MM.1S (cell line): Measurements from ENCODE around the gene DSTN.

Experiments used
- EZH2 ChIP-seq: fragments of 300-600 bp; sonication (generic); optimal IDR thresholded peaks from 2 replicates; pipeline ENCODE3; 2017; ENCODE audit warnings: low read depth, mild to moderate bottlenecking, antibody characterized with exemption, low read length, mixed read lengths
- EZH2phosphoT487 ChIP-seq: fragments of 300-600 bp; sonication (generic); IDR thresholded peaks from 2 replicates; pipeline ENCODE4 v1.6.1; 2018; ENCODE audit warnings: antibody characterized with exemption, low read length
- TF ChIP-seq, protein P1 (sequence below): fragments of 300-600 bp; sonication (generic); IDR thresholded peaks from 2 replicates; pipeline ENCODE4 v1.5.1; 2016; ENCODE audit warnings: antibody characterized with exemption, low read length, mixed read lengths

DNA sequence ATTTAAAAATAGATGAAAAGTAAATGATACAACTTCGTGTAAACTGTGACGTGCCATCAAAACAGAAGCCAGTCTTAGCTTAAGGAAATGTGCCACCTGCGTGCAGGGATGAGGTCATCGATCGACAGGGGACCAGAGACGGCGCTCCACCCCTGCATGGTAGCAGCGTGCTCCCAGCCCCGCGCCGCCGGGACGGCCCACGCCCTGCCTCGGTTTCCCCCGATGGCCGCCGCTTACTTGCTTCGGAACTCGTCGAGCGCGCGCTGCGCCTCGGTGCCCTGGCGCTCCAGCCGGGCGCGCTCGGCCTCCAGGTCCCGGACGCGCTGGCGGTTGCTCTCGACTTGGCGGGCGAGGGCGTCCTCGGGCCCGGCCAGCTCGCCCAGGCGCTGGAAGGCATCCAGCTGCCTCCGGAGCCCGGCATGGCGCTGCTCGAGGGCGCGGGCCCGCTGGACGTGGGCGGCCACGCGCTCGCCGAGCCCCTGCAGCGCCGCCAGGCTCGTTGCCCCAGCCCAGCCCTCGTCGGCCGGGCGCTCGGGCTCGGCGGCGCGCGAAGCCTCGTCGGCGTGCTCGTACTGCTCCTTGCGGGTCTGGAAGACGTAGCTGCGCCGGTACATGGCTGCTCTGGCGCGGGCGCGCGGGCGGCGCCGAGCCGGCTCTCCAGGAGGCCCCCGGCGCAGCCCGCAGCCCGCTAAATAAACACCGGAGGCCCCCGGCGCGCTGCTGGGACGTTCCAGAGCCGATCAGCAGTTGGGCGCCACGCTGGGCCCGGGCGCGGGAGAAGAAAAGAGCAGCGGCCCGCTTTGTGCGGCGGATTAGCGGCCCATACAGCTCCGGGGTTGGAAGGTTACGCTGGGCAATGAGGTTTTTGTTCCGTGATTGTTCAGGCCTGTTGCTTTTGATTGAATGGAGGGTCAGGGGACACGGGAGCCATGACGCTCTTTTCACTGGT, 38.9 kb upstream of the DSTN start, which contains the start of gene BFSP1:
- TF ChIP-seq, protein P1, sequence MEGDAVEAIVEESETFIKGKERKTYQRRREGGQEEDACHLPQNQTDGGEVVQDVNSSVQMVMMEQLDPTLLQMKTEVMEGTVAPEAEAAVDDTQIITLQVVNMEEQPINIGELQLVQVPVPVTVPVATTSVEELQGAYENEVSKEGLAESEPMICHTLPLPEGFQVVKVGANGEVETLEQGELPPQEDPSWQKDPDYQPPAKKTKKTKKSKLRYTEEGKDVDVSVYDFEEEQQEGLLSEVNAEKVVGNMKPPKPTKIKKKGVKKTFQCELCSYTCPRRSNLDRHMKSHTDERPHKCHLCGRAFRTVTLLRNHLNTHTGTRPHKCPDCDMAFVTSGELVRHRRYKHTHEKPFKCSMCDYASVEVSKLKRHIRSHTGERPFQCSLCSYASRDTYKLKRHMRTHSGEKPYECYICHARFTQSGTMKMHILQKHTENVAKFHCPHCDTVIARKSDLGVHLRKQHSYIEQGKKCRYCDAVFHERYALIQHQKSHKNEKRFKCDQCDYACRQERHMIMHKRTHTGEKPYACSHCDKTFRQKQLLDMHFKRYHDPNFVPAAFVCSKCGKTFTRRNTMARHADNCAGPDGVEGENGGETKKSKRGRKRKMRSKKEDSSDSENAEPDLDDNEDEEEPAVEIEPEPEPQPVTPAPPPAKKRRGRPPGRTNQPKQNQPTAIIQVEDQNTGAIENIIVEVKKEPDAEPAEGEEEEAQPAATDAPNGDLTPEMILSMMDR: no peak
- TF ChIP-seq EZH2: no peak
- TF ChIP-seq EZH2phosphoT487: no peak
